Skin epidermis (tissue), 12 donors: ENCODE measurements around the gene SLK.
A peak's percentile ranks its signal among the peaks of the same experiment; 100 is the strongest.

Experiments used
- H3K27ac ChIP-seq, 21 experiments: fragments of 200-600 bp; sonication (generic) in 11 of 21; one replicate each; pipeline ENCODE4 v1.5.0; 2020; ENCODE audit warnings: mild to moderate bottlenecking in 3 of 21, inconsistent platforms in 2 of 21, moderate library complexity in 2 of 21
- H3K4me3 ChIP-seq, 7 experiments: fragments of 200-600 bp; sonication (generic) in 2 of 7; one replicate each; pipeline ENCODE4 v1.5.0; 2020; ENCODE audit warnings: inconsistent platforms in 2 of 7, mild to moderate bottlenecking in 2 of 7, moderate library complexity in 1 of 7

SLK gene

DNA sequence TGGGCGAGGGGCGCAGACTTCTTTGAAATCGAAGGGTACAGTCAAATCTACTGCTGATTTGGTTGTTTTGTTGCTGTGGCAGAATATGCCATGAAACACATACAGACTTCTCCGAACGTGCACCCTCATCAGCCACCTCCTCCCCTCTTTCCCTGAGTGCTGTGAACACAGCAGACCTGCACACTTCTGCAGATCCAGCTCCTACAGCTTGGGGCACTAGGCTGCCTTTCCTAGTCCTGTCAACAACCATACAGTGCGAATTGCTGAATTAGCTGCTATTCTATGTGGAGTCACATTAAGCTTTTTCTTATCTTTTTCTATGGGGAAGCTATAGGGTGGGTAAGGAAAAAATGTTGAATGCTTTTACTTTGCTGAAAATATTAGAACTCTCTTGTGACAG is 61.2 kb downstream of the SLK start:
- Histone ChIP-seq H3K4me3 (no peak overlapping the region), H3K27ac (no peak overlapping the region)

- Histone ChIP-seq H3K4me3 (no peak overlapping the region), H3K27ac (no peak overlapping the region)
Measured at GRCh38 chr10:104028823-104029520, 62.0 kb downstream of the SLK start.

DNA sequence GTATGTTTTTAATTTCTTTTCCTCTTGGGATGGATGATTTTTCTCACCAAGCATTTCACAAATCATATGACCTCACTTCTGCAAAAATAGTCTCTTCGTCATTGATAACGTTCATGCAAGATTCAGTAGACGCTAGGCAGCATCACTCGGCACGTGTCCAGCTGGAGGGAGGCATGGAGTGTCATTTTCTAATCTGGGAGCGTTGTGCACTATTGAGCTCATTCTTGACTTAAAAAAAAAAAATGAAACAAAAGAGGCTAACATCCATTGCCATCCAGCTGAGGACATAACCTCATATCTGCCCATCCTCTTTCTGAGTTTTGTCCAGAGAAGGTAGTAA is 62.6 kb downstream of the SLK start:
- Histone ChIP-seq H3K4me3 (no peak overlapping the region), H3K27ac (no peak overlapping the region)

DNA sequence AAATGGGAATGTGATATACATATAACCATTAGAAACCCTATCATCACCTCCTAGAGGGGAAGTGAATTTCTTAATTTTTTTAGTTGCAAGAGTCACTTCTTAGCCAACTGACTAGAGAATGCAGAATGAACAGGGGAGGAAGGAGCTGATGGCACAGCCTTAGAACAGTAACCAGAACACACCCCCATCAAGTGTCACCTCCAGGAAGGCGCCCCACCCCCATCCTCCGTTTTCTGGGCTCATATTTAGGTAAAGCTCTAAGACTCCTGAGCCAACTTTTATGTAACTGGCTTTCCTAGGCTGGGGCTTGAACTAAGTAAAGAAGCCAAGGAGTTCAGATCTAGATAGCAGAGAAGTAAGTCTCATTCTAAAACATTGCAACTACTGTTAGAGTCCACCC is 64.7 kb downstream of the SLK start:
- Histone ChIP-seq H3K4me3 (no peak overlapping the region), H3K27ac (no peak overlapping the region)

DNA sequence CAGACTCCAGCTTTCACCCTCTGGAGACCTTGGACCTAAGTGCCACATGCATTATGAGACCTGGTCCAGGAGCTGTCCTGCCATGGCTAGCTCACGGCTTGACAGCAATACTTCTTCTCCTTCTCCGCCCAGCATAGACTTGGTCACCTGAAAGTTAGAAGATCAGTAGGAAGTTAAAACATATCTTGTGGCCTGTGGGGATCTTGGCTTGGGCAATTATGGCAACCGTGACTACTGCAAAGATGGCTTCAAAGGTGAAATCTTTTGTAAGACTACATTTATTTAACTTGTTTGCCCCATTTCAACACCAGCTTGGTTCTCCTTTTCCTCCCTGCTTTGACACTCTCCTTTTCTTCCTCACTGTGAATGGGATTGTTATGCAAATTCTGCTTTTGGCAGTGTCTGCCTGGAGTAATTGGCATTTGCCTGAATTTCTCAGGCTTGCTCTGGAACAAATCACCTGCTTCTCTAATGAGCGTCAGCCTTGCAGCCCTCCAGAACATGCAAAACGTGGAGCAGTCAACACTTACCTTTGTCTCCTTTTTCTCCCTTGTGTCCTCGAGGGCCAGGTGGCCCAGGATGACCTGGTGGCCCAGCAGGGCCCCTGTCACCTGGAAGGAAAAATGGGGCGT is 65.3 kb downstream of the SLK start:
- H3K27ac ChIP-seq, result peak overlapping the region in 1 of 21 experiments; percentile 9

DNA sequence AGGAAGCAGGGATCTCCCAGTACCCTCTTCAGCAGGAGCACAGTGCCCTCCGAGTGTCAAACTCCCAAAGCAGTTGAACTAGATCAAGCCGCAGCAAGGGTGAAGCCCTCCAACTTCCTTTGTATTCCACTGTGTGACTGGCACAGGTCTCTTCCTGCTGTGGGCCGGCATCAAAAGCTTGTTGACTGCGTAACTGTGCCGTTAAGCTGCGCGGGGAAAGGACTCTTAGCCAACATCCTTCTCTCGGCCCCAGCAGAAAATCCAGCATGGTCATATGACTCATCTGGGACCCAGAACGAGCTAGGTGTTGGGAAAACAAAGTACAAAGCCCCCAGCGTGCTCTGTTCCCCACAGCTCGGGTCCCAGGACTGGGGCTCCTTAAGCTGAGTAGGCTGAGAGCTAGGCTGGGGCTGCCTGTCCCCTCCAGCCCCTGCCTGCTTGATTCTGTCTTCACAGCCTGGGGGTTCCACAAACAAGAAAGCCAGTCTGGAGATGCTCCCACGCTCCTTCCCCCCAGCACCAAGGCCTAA is 66.5 kb downstream of the SLK start:
- Histone ChIP-seq H3K27ac (peak overlapping the region in 1 of 21 experiments; percentile 22), H3K4me3 (no peak overlapping the region)

More for the DNA sequence above, 65.3 kb downstream of the SLK start:
- no peak overlapping the region for H3K4me3 ChIP-seq

DNA sequence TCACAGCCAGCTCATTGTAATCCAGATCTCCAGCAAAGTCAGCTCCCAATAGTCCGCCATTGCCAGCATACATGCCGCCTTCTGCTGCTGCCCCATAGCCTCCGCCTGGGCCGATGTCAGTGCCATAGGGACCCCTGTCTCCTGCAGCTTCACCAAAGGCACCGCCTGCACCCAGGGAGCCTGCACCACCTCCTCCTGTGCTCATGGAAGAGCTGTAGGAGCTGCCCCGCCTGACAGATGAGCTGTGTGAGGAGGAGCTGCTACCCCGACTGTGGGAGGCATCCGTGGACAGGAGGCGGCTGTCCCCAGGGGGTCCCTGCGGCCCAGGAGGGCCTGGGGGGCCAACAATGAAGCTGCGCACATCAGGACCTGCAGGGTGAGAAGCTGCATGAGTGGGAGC is 67.0 kb downstream of the SLK start:
- H3K4me3 ChIP-seq, result no peak overlapping the region
- no peak overlapping the region for H3K27ac ChIP-seq

- Histone ChIP-seq H3K4me3 (no peak overlapping the region), H3K27ac (peak overlapping the region in 1 of 21 experiments; percentile 12)
Measured at GRCh38 chr10:104034401-104035193, 67.7 kb downstream of the SLK start.

DNA sequence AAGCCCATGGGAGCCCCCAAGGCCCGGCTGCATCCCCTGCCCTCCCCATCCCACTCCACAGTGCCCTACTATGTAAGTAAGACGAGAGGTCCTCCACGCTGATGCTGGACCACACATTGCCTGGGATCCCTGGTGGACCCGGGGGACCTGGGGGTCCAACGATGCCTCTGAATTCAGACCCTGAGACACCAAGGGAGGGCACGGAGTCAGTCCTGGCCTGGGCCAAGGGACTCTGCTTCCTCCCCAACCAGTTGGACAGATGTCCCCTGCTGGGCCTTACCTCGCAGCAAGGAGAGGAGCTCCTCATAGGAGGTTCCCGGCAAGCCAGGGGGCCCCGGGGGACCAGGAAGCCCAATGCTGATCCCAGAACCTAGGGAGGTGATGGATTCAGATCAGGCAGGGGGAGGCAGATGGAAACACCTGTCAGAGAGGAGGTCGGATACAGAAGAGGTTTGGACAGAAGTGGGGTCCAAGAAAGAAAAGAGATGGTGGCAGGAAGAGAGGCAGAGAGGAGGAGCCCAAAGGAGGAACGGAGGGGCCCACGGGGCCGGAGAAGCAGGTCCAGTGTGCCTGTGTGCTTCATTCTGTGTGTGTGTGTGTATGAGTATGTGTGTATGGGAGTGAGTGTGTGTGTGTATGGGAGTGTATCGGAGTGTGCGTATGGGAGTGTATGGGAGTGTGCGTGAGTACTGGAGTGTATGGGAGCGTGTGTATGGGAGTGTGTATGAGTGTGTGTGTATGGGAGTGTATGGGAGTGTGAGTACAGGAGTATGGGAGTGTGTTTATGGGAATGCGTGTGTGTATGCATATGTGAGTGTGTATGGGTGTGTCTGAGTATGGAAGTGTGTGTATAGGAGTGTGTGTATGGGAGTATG is 68.5 kb downstream of the SLK start:
- Histone ChIP-seq H3K4me3 (no peak overlapping the region), H3K27ac (no peak overlapping the region)

DNA sequence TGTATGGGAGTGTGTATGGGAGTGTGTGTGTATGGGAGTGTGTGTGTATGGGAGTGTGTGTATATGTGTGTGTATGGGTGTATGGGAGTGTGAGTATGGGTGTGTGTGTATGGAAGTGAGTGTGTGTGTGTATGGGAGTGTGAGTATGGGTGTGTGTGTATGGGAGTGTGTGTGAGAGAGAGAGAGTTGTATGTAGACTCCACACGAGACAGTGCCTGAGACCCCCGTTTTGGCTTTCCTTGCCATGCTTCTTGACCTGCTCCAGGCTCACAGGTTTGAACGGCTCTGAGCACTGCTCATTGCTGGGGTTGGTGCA is 69.1 kb downstream of the SLK start:
- Histone ChIP-seq H3K27ac (no peak overlapping the region), H3K4me3 (no peak overlapping the region)

- Histone ChIP-seq H3K27ac (no peak overlapping the region), H3K4me3 (no peak overlapping the region)
Measured at GRCh38 chr10:104036518-104037260, 69.7 kb downstream of the SLK start.

- Histone ChIP-seq H3K4me3 (no peak overlapping the region), H3K27ac (no peak overlapping the region)
Measured at GRCh38 chr10:104037261-104037951, 70.5 kb downstream of the SLK start.

- Histone ChIP-seq H3K4me3 (no peak overlapping the region), H3K27ac (no peak overlapping the region)
Measured at GRCh38 chr10:104038537-104038936, 71.6 kb downstream of the SLK start.

- no peak overlapping the region for H3K27ac ChIP-seq
- H3K4me3 ChIP-seq, result no peak overlapping the region
Measured at GRCh38 chr10:104038958-104039752, 72.2 kb downstream of the SLK start.

DNA sequence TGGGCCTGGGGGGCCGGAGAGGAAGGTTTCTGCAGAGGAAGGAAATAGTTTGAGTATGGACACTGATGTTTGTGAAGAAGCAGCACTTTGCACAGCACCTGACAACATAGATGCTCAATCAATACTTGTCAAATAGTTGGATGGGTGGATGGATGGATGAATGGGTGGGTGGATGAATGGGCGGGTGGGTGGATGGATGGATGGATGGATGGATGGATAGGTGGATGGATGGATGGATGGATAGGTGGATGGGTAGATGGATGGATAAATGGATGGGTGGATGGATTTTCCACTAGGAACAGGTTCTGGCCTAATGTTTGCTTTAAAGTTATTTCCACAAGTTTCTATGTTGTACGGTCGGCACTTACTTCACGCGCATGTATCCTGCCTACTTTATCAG is 73.4 kb downstream of the SLK start:
- Histone ChIP-seq H3K4me3 (no peak overlapping the region), H3K27ac (no peak overlapping the region)

GRCh38 chr10:104040862-104041789 is 74.2 kb downstream of the SLK start:
- Histone ChIP-seq H3K27ac (no peak overlapping the region), H3K4me3 (no peak overlapping the region)
